ENCODE results near the gene TOM1. TPM values are rescaled to one million over a fixed set of nuclear protein-coding genes. Genes with fewer than 3 reads are reported as not detected.

TOM1 gene
- total RNA-seq, 4 donors from 2014 or later = 22.3 to 40.3 (median 34.1) TPM

GRCh38 chr22:35350539-35351503 is 51.1 kb downstream of the TOM1 start:
- 2 to 3% methylated on average over 11 to 13 of the region's 47 CpGs for WGBS, 2 donors (ENCODE audit: low coverage in 1 of 2)
- ATAC-seq = peak; percentile 92
- Histone ChIP-seq H3K36me3 (peaks cover 0 to 32% of the 10 kb centered on the region in 2 donors), H3K9me3 (no peaks in the 10 kb centered on the region), H3K27ac (peak overlapping the region; percentile 65 to 89 (median 84)), H3K4me3 (peak overlapping the region; percentile 36 to 61), H3K4me1 (peaks cover 0 to 41% (median 4%) of the 10 kb centered on the region in 3 donors), H3K27me3 (no peaks in the 10 kb centered on the region)
- TF ChIP-seq EP300 (IDR thresholded peaks at IDR 0.05) = no peak
- TF ChIP-seq CTCF (IDR thresholded peaks at IDR 0.05) = peak in 3 of 4 experiments; percentile 95 to 97 (median 95)
- peak; percentile 57 for TF ChIP-seq POLR2AphosphoS5 (IDR thresholded peaks at IDR 0.05)
- peak in 1 of 2 donors; percentile 32 for TF ChIP-seq POLR2A (IDR thresholded peaks at IDR 0.05)

- H3K9me3 ChIP-seq = no peaks in the 10 kb centered on the region
- H3K4me3 ChIP-seq = no peak overlapping the region
- H3K4me1 ChIP-seq = peaks cover 0 to 44% (median 4%) of the 10 kb centered on the region in 3 donors
- H3K27ac ChIP-seq = peak overlapping the region in 3 of 4 donors; percentile 63 to 89 (median 85)
- peaks cover 0 to 16% of the 10 kb centered on the region in 2 donors for H3K36me3 ChIP-seq
- H3K27me3 ChIP-seq = peaks cover 6% of the 10 kb centered on the region
- WGBS, 2 donors (ENCODE audit: low coverage in 1 of 2) = 44 to 67% methylated on average over 1 to 4 of the region's 19 CpGs
- no peak for TF ChIP-seq EP300 (IDR thresholded peaks at IDR 0.05)
- TF ChIP-seq POLR2A (IDR thresholded peaks at IDR 0.05) = peak; percentile 15 to 26
- TF ChIP-seq CTCF (IDR thresholded peaks at IDR 0.05) = peak in 3 of 4 experiments; percentile 21 to 35 (median 28)
- peak; percentile 21 for TF ChIP-seq POLR2AphosphoS5 (IDR thresholded peaks at IDR 0.05)
- ATAC-seq = peak; percentile 29
Observed at GRCh38 chr22:35352214-35353111, 52.8 kb downstream of the TOM1 start.

- ATAC-seq = no peak
- H3K27ac ChIP-seq = peak overlapping the region in 2 of 4 donors; percentile 85 to 89
Observed at GRCh38 chr22:35353318-35353717, 53.6 kb downstream of the TOM1 start.

GRCh38 chr22:35354068-35354467 is 54.4 kb downstream of the TOM1 start:
- ATAC-seq = no peak
- TF ChIP-seq POLR2A (IDR thresholded peaks at IDR 0.05) (no peak), CTCF (IDR thresholded peaks at IDR 0.05) (no peak), POLR2AphosphoS5 (IDR thresholded peaks at IDR 0.05) (no peak), EP300 (IDR thresholded peaks at IDR 0.05) (no peak)
- WGBS, 2 donors (ENCODE audit: low coverage in 1 of 2) = 75% methylated on average over 1 of the region's 4 CpGs
- Histone ChIP-seq H3K27me3 (peaks cover 12% of the 10 kb centered on the region), H3K4me3 (no peak overlapping the region), H3K9me3 (no peaks in the 10 kb centered on the region), H3K36me3 (no peaks in the 10 kb centered on the region), H3K4me1 (peaks cover 0 to 44% (median 4%) of the 10 kb centered on the region in 3 donors), H3K27ac (no peak overlapping the region)

More at GRCh38 chr22:35353318-35353717, 53.6 kb downstream of the TOM1 start:
- Histone ChIP-seq H3K27me3 (peaks cover 12% of the 10 kb centered on the region), H3K9me3 (no peaks in the 10 kb centered on the region), H3K4me1 (peaks cover 0 to 44% (median 4%) of the 10 kb centered on the region in 3 donors), H3K4me3 (no peak overlapping the region), H3K36me3 (peaks cover 0 to 7% of the 10 kb centered on the region in 2 donors)
- 67% methylated on average over 10 of the region's 12 CpGs; no CpG with 5 or more reads in 1 of the 2 donors for WGBS, 2 donors (ENCODE audit: low coverage in 1 of 2)
- TF ChIP-seq POLR2A (IDR thresholded peaks at IDR 0.05) (no peak), POLR2AphosphoS5 (IDR thresholded peaks at IDR 0.05) (no peak), CTCF (IDR thresholded peaks at IDR 0.05) (no peak), EP300 (IDR thresholded peaks at IDR 0.05) (no peak)

All from gastroesophageal sphincter (tissue), 4 donors.